Mesenchymal stem cell (in vitro differentiated cells and primary cell): ENCODE measurements around the gene SNX8.

Experiments
- DNase-seq: peaks from one replicate; pipeline ENCODE4 v3.0.0-alpha.2; 2013
- H2AFZ ChIP-seq: one replicate; pipeline ENCODE4 v1.6.1; 2013; ENCODE audit warnings: low read depth, mild to moderate bottlenecking, control low read depth, inconsistent platforms, low read length, moderate library complexity
- H2AK5ac ChIP-seq: 2 replicates; pipeline ENCODE4 v1.6.1; 2013; ENCODE audit warnings: low read length, moderate library complexity, mild to moderate bottlenecking, inconsistent platforms; ENCODE audit not compliant: severe bottlenecking
- H2BK120ac ChIP-seq: one replicate; pipeline ENCODE4 v1.6.1; 2013; ENCODE audit warnings: low read depth, mild to moderate bottlenecking, inconsistent platforms, low read length, moderate library complexity
- H2BK12ac ChIP-seq, 2 experiments: one replicate each; pipeline ENCODE4 v1.6.1; 2013; ENCODE audit warnings: inconsistent platforms in 2 of 2, low read length in 2 of 2, mild to moderate bottlenecking in 2 of 2, moderate library complexity in 2 of 2, control low read depth in 1 of 2
- H2BK15ac ChIP-seq: one replicate; pipeline ENCODE4 v1.6.1; 2013; ENCODE audit warnings: mild to moderate bottlenecking, low read depth, inconsistent platforms; ENCODE audit not compliant: poor library complexity, severe bottlenecking
- H2BK5ac ChIP-seq: 2 replicates; pipeline ENCODE4 v1.6.1; 2013; ENCODE audit warnings: low read depth, mild to moderate bottlenecking, low read length, control low read depth, inconsistent platforms; ENCODE audit not compliant: poor library complexity, severe bottlenecking
- H3K14ac ChIP-seq, 2 experiments: one replicate each; pipeline ENCODE4 v1.6.1; 2013; ENCODE audit warnings: inconsistent platforms in 2 of 2, low read length in 2 of 2, control low read depth in 1 of 2, mild to moderate bottlenecking in 1 of 2, moderate library complexity in 1 of 2
- H3K18ac ChIP-seq, 2 experiments: one replicate each; pipeline ENCODE4 v1.6.1; 2013; ENCODE audit warnings: inconsistent platforms in 2 of 2, low read length in 2 of 2, control low read depth in 1 of 2, low read depth in 1 of 2, mild to moderate bottlenecking in 1 of 2
- H3K23ac ChIP-seq, 2 experiments: one replicate each; pipeline ENCODE4 v1.6.1; 2013; ENCODE audit warnings: inconsistent platforms in 2 of 2, low read length in 2 of 2, mild to moderate bottlenecking in 2 of 2, moderate library complexity in 2 of 2, control low read depth in 1 of 2
- H3K27ac ChIP-seq: 2 replicates; pipeline ENCODE4 v1.5.1; 2013; ENCODE audit warnings: mild to moderate bottlenecking, moderate library complexity, low read length, control low read depth, inconsistent platforms; ENCODE audit not compliant: poor library complexity, severe bottlenecking
- H3K27me3 ChIP-seq, 2 experiments: 2 replicates each; pipeline versions ENCODE4 v1.6.1 to v1.7.0; 2013; ENCODE audit warnings: low read length in 2 of 2, mild to moderate bottlenecking in 2 of 2, moderate library complexity in 2 of 2, control low read depth in 1 of 2, inconsistent platforms in 1 of 2; ENCODE audit not compliant: control insufficient read depth in 1 of 2, insufficient read depth in 1 of 2
- H3K36me3 ChIP-seq, 2 experiments: 2 replicates each; pipeline versions ENCODE4 v1.6.1 to v1.7.0; 2013; ENCODE audit warnings: low read length in 2 of 2, control low read depth in 1 of 2, inconsistent platforms in 1 of 2, low read depth in 1 of 2, mild to moderate bottlenecking in 1 of 2; ENCODE audit not compliant: insufficient read depth in 2 of 2, control insufficient read depth in 1 of 2
- H3K4ac ChIP-seq, 2 experiments: one replicate each; pipeline ENCODE4 v1.6.1; 2013; ENCODE audit warnings: inconsistent platforms in 2 of 2, low read length in 2 of 2, mild to moderate bottlenecking in 2 of 2, moderate library complexity in 2 of 2, control low read depth in 1 of 2, low read depth in 1 of 2
- H3K4me1 ChIP-seq: 2 replicates; pipeline ENCODE4 v1.6.1; 2013; ENCODE audit warnings: low read depth, low read length, control low read depth; ENCODE audit not compliant: control insufficient read depth, insufficient read depth
- H3K4me2 ChIP-seq: 2 replicates; pipeline ENCODE4 v1.6.1; 2013; ENCODE audit warnings: low read length, mild to moderate bottlenecking, inconsistent platforms; ENCODE audit not compliant: poor library complexity, severe bottlenecking
- H3K4me3 ChIP-seq, 2 experiments: 2 replicates each; pipeline versions ENCODE4 v1.5.1 to v1.7.0; 2013; ENCODE audit warnings: low read length in 2 of 2, mild to moderate bottlenecking in 2 of 2, control low read depth in 1 of 2, low read depth in 1 of 2; ENCODE audit not compliant: insufficient read depth in 1 of 2
- H3K79me1 ChIP-seq: replicated peaks from 2 replicates; pipeline ENCODE4 v1.6.1; 2013; ENCODE audit warnings: mild to moderate bottlenecking, control low read depth, low read length, inconsistent platforms; ENCODE audit not compliant: poor library complexity, severe bottlenecking
- H3K9ac ChIP-seq: 2 replicates; pipeline ENCODE4 v1.7.0; 2013; ENCODE audit warnings: mild to moderate bottlenecking, low read length, moderate library complexity
- H3K9me3 ChIP-seq: 2 replicates; pipeline ENCODE4 v1.7.0; 2013; ENCODE audit warnings: mild to moderate bottlenecking, low read length; ENCODE audit not compliant: control insufficient read depth
- H4K8ac ChIP-seq: one replicate; pipeline ENCODE4 v1.6.1; 2013; ENCODE audit warnings: inconsistent platforms, mild to moderate bottlenecking, low read length, moderate library complexity
- H4K91ac ChIP-seq: one replicate; pipeline ENCODE4 v1.6.1; 2013; ENCODE audit warnings: mild to moderate bottlenecking, low read length, inconsistent platforms
- WGBS: methylation state at CpG from one replicate; pipeline ENCODE4 v1.1.7; 2013; ENCODE audit warnings: mixed read lengths; 5-methylcytosine and 5-hydroxymethylcytosine counted together

SNX8 gene

GRCh38 chr7:2217206-2217605, 97.0 kb downstream of the SNX8 start:
- H3K4ac ChIP-seq: no peak overlapping the region
- no peak overlapping the region for H2BK12ac ChIP-seq
- H3K36me3 ChIP-seq: peaks cover 69 to 83% of the 10 kb centered on the region in 2 experiments
- H3K27me3 ChIP-seq: no peaks in the 10 kb centered on the region
- 92% methylated on average over 10 of the region's 10 CpGs for WGBS
- H4K8ac ChIP-seq: no peak overlapping the region
- no peak overlapping the region for H3K18ac ChIP-seq
- DNase-seq: no peak
- peaks cover 25% of the 10 kb centered on the region for H3K79me1 ChIP-seq
- no peak overlapping the region for H3K14ac ChIP-seq
- H3K4me2 ChIP-seq: no peak overlapping the region
- H3K4me3 ChIP-seq: no peak overlapping the region
- peaks cover 11% of the 10 kb centered on the region for H3K4me1 ChIP-seq
- H3K9me3 ChIP-seq: no peaks in the 10 kb centered on the region
- H3K9ac ChIP-seq: no peak overlapping the region
- H2AK5ac ChIP-seq: no peak overlapping the region
- H4K91ac ChIP-seq: no peak overlapping the region
- H2AFZ ChIP-seq: no peak overlapping the region
- H2BK5ac ChIP-seq: no peak overlapping the region
- H2BK15ac ChIP-seq: no peak overlapping the region
- H2BK120ac ChIP-seq: no peak overlapping the region
- no peak overlapping the region for H3K27ac ChIP-seq
- H3K23ac ChIP-seq: no peak overlapping the region

GRCh38 chr7:2215851-2216250, 98.4 kb downstream of the SNX8 start:
- Histone ChIP-seq H3K4me1 (peaks cover 11% of the 10 kb centered on the region), H4K8ac (no peak overlapping the region), H2AFZ (no peak overlapping the region), H3K4me3 (no peak overlapping the region), H2BK15ac (no peak overlapping the region), H3K4me2 (no peak overlapping the region), H2AK5ac (no peak overlapping the region), H2BK12ac (no peak overlapping the region), H3K79me1 (peaks cover 23% of the 10 kb centered on the region), H3K23ac (no peak overlapping the region), H2BK5ac (no peak overlapping the region), H4K91ac (no peak overlapping the region), H2BK120ac (no peak overlapping the region), H3K27ac (no peak overlapping the region), H3K9me3 (no peaks in the 10 kb centered on the region), H3K14ac (no peak overlapping the region), H3K27me3 (no peaks in the 10 kb centered on the region), H3K9ac (no peak overlapping the region), H3K36me3 (peaks cover 62 to 83% of the 10 kb centered on the region in 2 experiments), H3K18ac (no peak overlapping the region), H3K4ac (no peak overlapping the region)
- no peak for DNase-seq
- 97% methylated on average over 17 of the region's 17 CpGs for WGBS

GRCh38 chr7:2214636-2215035, 99.6 kb downstream of the SNX8 start:
- Histone ChIP-seq H3K27me3 (no peaks in the 10 kb centered on the region), H2BK12ac (no peak overlapping the region), H2BK15ac (no peak overlapping the region), H2BK5ac (no peak overlapping the region), H2AK5ac (no peak overlapping the region), H3K4me1 (peaks cover 9% of the 10 kb centered on the region), H3K4ac (no peak overlapping the region), H3K14ac (no peak overlapping the region), H4K8ac (no peak overlapping the region), H3K79me1 (peaks cover 22% of the 10 kb centered on the region), H3K27ac (no peak overlapping the region), H3K9me3 (no peaks in the 10 kb centered on the region), H3K23ac (no peak overlapping the region), H3K9ac (no peak overlapping the region), H2AFZ (no peak overlapping the region), H3K36me3 (peaks cover 59 to 83% of the 10 kb centered on the region in 2 experiments), H3K4me2 (no peak overlapping the region), H2BK120ac (no peak overlapping the region), H3K18ac (no peak overlapping the region), H4K91ac (no peak overlapping the region), H3K4me3 (no peak overlapping the region)
- no peak for DNase-seq
- 96% methylated on average over 9 of the region's 9 CpGs for WGBS

- Histone ChIP-seq H3K27ac (no peak overlapping the region), H3K18ac (no peak overlapping the region), H3K4ac (no peak overlapping the region), H3K36me3 (peaks cover 59 to 84% of the 10 kb centered on the region in 2 experiments), H3K79me1 (peaks cover 26% of the 10 kb centered on the region), H3K4me3 (no peak overlapping the region), H2BK12ac (no peak overlapping the region), H3K23ac (no peak overlapping the region), H2BK15ac (no peak overlapping the region), H3K4me2 (no peak overlapping the region), H2AFZ (no peak overlapping the region), H3K14ac (no peak overlapping the region), H4K91ac (no peak overlapping the region), H3K9me3 (no peaks in the 10 kb centered on the region), H3K4me1 (peaks cover 9% of the 10 kb centered on the region), H2BK120ac (no peak overlapping the region), H2BK5ac (no peak overlapping the region), H4K8ac (no peak overlapping the region), H3K9ac (no peak overlapping the region), H3K27me3 (no peaks in the 10 kb centered on the region), H2AK5ac (no peak overlapping the region)
- WGBS: 89% methylated on average over 15 of the region's 15 CpGs
- DNase-seq: no peak
These were observed 100.6 kb downstream of the SNX8 start for GRCh38 chr7:2213551-2214215.
